ENCODE results near the gene LRRC75A.

DNA sequence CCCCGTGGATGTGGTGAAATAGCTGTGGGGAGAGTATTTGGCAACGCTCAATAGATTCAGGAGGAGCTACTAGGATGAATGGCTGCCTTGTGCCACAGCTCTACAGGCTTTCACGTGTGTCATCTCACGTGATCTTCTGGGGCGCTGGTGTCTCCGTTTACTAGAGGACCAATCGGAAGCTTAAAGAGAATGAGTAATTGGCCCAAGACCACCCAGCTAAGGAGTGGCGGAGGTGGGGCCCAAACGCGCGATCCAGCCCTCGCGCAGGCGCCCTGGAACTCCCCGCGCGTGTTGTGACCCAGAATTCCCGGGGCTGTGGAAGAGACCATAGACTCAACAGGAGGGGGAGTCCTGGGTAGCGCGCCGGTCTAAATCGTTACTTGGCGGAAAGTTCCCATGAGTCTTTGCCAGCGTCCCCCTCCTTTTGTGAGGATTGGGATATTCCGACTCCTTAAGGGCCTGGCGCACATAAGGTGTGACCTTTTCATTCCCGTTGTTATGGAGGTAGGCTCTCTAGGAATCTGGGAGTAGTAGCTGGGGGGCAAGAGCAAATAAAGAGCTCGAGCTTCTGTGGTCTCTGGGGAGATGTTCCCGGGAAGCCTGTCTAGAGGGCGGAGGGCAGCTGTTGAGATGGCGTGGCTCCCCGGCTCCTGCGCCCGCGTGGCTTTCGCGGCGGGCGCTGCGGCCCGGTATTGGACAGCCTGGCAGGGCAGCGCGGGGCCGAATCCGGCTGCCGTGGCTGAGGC lies 53.3 kb downstream of the LRRC75A start:
- no peak for TF ChIP-seq CTCF (IDR thresholded peaks at IDR 0.05; ENCODE audit: borderline replicate concordance, extremely low read depth, low read length, poor library complexity, severe bottlenecking)
- no peak for TF ChIP-seq EZH2 (IDR thresholded peaks at IDR 0.05; ENCODE audit: borderline replicate concordance, low read depth, low read length, severe bottlenecking)
